T-helper 22 cell (primary cell): ENCODE data around the gene CA10.

Source experiments
- DNase-seq: peaks from one replicate; pipeline ENCODE4 v3.0.0-alpha.2; 2020; ENCODE audit warnings: low read depth

Gene CA10

DNA sequence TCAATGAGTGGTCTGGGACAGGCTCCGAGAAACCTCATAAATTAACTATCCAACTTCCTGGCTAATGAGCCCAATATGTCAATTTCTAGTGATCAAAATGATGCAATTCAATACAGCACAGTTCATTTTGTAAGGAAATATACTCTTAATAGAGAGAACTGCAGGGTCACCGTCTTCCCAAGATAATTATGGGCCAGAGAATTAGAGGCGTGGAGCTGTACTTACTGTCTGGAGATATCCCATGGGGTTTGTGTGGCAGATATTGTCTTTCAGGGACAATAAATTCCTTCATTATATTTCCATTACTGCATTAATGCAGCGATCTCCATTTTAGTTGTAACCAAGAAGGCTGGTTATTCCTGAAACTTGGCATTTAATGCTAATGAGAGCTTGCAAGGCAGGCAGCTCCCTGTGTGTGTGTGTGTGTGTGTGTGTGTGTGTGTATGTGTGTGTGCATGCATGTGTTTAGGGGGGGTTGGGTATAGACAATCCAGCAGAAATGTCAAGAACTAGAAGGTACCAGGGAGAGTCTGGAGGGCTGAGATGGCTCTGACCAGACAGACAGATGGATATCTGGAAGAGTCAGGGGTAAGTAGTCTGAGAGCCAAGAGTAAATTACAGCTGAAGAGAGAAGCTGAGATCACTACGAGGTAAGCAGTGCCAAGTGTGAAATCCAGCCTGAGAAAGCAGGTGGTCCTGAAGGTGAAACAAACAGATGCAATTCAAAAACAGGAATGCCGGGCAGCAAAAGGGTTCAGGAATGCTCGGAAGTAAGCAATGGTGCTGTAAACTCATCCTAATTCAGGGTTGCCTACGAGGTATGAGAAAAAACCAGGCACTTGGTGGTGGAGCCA is 393.0 kb downstream of the CA10 start:
- no peak for DNase-seq

DNA sequence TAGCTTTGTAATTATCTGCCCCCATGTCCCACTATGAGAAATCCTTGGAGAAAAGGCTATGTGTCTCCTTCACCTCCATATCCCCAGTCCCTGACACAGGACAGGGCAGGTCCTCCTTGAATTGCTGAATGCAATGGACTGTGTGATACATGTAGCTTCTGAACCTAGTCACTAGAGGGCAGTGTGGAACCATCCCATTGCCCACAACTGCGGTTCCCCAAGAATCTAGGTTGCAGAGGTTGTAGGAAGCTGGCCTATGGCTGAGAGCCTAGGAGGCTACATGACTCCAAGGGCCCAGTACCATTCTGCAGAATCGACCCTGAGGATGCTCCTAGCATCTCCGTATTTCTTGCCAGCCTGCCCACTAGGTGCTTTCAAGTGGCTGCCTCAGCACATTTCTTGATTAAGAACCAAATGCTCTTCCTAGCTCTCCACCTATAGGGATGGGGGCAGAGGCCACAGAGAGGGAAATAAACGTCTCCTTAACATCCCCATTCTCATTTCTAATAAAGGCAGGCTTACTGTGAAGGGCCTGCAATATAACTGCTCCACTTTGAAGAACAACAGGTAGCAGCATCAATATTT is 394.0 kb downstream of the CA10 start:
- DNase-seq: no peak

DNA sequence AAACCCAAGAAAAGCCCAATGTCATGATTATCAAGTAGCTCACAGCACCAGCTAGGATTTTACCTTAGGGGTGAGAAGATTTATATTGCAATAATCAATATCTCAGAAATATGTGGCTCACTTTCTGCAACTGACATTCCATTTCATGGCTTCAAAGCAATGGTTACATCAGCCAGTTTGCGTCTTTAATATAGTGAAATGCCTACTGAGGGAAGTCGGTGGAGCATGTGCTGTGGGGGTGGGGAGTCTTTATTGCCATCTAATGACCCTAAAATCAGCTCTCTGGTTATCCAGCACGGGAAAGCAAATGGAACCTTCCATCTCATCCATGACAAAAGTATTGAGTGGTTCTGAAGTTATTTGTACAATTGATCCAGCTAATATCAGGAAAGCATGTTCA is 395.5 kb downstream of the CA10 start:
- no peak for DNase-seq

DNA sequence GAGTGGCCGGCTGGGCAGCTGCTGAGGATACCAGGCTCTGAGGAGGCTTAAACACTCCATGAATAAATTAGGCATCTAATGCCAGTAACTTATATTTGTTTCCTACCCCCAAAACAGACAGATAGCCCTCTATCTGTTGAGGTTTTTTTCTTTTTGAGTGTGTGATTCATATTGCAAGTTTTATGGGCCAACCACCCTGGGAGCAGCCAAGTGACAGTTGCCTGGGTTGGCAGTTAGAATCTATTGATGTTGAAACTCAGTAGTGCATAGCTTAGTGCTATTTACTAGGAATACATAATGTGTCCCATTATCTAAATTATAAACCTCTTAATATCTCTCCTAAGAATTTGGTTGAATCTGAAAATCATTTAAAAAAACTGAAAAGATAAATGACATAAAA is 397.4 kb downstream of the CA10 start:
- no peak for DNase-seq

DNA sequence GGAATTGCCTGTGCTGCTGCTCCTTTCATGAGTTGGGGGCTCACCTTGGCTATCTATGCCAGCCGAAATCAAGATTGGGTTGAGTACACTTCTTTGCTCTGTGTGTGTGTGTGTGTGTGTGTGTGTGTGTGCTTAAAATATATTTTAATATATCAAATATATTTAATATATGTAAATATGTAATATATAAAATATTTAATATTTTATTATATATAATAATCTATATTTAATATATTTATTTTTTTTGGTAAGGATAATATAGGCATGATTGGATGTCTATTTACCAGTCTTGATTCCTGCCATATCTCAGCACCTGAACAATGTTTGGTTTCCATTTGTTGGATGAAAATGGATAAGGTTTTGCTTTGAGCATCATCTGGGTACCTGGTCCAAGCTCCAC is 399.3 kb downstream of the CA10 start:
- no peak for DNase-seq

DNA sequence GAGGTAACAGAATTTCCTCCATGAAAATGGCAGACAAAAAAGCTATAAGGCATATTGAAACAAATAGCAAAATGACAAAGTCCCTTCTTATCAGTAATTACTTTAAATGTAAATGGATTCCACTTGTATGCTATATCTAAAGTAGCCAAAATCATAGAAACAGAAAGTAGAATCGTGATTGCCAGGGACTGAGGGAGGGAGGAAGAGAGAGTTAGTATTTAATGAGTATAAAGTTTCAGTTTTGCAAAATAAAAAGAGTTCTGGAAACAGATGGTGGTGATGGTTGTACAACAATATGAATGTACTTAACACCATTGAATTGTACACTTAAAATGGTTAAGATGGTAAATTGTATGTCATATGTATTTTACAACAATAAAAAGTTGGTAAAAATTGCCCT is 407.4 kb downstream of the CA10 start:
- no peak for DNase-seq

DNA sequence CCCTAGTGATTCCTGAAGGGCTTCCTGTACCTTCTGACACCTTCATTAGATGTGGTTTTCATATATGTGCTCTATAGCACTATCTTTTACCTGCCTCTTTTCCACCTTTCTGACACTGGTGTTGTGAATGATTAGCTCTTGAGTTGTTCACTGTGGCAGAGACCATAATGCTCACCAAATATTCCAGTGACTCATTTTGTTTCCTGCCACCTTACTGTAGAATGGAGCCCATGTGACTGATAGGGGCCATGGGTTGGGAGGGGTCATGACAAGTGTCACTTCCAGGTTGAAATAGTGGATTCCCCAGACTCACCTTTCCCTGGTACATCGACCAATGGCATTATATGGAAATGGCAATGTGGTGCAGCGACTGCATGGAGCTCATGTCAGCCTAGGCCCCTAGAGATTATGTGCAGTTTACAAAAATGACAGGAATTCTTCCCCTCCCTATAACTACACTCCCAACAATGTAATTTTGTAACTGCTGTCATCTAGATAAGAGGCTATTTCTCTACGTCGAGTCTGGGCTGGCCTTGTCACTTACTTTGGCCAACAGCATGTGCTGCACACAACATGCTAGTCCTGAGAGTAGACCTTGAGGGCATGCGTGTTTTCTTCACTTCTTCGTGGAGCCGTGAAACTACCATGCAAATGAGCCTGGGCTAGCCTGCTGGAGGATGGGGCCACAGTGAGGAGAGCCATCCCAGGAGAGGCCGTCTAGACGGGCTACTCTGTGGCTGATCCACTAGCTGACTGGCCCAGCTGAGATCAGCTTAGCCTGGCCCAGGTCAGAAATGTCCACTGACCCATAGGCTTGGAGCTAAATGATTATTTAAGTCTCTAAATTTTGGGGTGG is 409.5 kb downstream of the CA10 start:
- DNase-seq: no peak

DNA sequence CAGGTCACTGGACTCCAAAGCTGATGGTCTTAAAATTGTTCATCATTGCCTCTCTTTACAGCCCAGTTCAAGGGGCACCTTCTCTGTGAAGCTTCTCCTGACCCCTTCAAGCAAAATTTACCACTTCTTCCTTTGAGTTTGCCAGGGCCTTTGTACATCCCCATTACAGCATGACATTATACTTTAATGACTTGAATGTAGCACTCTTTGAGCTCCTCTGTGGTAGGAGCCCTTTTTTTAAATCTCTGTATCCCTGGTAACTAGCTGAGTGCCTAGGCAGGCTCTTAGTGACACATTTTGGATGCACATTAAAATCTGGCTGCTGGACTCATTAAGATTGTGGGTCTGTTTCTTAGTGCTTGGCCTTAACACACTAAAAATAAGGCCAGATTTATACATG is 412.1 kb downstream of the CA10 start:
- DNase-seq: no peak

DNA sequence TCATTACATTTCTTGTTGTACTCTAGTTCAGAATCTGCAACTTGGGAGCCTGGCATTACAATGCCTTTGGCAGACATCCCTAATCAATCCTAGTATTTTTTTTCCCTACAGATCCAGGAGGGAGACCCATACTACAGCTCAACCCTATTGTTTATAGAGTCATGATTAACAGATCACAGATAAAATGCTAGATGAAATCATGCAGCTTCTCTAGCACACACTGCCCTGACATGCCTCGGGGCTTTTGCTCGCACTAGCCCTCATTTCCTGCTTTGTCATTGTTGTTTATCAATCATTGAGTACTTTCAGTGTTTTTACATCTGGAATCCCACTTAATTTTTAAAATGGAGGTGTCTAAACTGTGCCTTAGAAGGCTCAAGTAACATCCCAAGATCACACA is 412.5 kb downstream of the CA10 start:
- DNase-seq: no peak

DNA sequence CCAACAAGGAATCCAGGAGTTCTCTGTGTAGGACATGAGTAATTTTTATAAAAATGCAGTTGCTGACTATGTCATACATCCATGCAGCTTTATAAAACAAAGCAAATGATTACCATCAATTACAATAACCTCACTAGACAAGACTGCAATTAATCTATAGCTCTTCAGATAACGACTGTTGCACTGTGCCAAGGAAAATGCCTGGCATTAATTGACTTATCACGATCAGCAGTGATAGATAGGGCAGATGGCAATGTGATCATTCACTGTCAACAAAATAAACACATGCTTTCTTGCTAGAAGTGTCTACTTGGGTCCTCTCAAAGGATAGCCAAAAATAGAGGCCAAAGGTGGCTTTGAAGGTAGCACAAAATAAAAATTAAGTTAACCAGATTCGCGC is 415.0 kb downstream of the CA10 start:
- DNase-seq: no peak

DNA sequence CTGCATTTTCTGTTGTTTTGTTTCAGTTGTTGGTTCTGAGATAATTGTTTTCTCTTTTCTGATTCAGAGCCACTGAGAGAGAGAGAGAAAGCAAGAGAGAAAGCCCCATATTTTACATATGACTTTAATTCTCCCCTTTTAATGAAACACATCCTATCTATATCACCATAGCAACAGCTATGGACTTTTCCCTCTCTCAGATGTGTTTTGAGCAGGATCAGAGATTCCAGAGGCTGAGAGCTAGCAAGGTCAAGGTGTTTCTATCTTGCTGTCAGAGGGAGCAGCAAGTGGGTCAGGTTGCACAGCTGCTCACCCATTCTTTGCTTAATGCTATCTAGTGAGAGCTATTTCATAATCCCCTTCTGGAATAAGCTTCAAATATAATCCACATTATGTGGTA is 415.9 kb downstream of the CA10 start:
- DNase-seq: no peak

DNA sequence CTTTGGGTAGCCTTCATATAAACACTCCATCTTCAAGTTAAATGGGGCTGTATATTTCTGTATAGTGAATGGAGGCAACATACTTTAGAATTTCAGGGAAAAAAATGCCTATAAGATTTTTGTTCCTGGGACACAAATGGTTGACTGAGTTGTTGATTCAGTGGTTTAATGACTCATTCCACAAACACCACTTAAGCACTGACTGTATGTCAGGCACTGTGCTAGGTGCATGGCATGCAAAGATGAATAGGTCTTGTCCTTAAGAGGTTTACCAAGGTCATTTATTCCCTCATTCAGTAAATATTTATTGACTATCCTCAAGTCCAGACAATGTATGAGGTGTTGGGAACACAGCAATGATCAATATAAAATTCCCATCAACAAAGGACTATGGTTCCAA is 417.1 kb downstream of the CA10 start:
- DNase-seq: no peak

DNA sequence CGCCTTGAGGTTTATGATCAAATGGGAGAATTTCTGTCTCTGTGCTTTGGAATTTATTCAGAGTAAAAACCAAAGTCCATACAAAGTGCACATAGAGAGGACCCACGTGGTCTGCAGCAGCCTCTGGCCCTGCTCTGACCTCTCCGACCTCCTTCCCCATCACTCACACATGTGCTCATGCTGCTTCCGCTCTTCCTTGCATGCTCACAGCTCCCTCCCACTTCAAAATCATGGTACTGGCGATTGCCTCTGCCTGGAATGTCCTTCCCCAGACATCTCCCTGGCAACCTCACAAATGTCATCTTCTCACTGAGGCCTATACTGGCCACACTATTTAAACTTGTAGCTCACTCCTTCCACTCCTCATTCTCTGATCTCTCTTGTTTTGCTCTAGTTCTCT is 418.0 kb downstream of the CA10 start:
- DNase-seq: no peak

DNA sequence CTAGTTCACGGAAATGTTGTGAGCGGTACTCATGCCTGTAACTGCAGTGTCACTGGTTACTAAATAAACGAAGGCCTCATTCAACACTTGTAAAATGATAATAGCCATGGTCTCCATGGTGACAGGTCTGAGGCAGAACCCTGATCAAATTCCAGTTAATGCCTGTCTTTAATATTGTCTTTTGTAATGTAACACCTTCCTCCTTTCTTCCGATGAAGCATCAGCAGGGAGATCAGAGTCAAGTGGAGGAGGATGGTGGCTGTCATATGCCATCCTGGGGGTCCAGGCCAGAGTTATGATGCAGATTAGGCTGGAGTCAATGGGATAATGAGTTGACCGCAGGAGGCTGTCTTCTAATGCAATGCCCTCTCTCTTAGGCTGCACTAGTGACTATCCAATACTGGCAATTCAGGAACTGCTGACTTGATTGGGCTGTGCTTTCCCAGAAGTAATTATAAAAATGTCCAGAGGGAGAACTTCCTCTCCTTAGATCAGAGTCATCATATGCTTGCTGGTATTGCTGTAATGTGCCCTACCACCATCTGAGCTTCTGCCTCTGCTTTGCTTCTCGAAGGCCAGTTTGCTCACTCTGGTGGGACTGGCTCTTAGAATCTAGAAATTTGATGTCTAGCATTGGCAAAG is 419.1 kb downstream of the CA10 start:
- no peak for DNase-seq

DNA sequence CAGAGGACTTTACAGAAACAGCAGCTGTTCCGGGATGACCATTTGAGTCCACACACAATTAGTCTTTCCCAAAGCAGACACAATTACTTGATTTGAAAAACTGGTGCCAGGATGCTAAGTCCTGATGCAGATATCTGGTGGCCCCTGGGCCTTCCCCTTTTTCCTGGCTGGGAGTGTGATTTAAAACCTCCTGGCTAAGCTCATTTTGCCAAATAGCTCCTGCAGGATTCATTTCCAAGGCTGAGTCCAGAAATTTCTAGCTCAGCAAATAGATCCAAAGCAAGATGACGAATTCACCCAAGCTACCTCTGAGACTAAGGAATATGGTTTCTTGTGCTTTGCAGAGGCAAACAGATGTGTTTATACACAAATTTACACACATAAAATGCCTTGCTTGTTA is 422.2 kb downstream of the CA10 start:
- DNase-seq: no peak

DNA sequence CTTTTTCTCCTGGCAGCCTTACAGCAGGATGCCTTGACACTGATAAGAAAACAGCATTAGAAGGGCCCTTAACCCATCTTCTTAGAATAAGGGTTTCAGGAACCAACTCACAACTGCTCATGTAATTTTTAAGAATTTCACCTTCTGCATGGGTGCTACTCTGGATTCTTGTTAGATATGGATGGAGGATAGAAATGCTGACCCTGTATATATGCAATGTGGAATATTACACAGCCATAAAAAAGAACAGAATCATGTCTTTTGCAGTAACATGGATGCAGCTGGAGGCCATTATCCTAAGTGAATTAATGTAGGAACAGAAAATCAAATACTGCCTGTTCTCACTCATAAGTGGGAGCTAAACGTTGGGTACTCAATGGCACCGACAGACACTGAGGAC is 423.5 kb downstream of the CA10 start:
- no peak for DNase-seq

DNA sequence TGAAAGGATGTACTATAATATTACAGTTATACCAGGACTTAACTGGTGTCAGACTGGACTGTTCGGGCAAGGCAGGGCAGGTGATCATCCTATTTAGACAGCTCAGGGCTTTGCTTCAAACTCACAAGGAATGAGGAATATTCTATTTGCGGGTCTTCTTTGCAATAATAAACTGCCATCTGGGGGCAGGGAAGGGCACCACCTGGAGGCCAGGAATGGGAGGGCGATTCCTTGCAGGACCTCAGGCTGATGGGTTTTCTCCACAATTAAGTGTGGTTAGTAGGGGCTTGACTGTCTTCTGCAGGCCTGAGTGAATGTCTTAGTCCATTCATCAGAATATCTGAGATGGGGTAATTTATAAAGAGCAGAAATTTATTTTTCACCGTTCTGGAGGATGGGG is 424.1 kb downstream of the CA10 start:
- DNase-seq: no peak

DNA sequence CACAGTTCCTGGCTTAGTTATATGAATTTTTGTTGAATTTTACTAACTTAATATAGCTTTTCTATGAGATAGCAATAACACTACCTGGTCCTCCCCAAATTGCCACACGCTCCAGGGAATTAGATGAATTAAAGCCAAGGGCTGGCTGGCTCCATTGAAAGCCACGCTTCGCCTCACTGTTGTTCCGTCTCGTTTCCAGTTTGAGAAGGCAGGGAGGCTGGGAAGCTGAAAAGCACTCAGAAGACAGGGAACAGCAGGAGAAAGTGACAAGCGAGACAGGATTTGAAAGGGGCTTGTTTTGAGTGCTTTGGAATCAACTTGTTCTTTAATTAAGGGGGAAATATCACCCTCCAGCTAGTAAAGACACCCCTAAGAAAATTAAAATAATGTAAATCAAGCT is 425.3 kb downstream of the CA10 start:
- no peak for DNase-seq

DNA sequence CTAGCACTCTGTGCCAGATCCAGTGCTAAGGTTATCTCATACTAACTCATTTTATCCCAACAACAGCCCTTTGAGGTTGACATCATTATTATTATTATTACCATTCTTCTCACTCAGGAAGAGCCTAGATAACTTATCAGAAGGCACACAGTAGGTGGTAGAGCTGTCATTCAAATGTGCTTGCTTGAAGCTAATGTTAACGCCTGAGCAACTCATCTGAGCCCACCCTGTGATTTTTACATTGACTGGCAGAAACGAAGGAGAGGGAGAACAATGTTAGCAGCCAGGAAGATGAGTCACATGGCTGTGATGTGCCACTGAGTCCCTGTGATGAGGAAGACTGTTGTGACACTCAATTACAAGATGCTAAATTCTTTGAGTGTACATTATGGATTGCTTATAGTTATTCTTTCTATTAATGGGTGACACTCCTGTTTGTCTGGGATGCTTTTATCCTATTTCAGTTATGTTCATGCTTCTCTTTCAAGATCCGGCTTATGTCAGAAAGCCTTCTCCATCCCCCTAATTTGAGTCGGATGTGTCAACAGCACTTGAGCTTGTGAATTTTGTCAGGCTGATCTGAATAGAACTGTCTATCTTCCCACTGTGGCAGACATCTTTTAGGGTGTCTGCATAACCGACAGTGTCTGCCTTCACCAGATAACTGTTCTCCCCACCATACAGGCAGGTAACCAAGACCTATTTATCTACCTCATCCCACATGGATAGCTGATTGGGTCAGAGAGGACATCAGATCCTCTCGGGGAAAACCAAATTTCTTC is 426.4 kb downstream of the CA10 start:
- DNase-seq: no peak

DNA sequence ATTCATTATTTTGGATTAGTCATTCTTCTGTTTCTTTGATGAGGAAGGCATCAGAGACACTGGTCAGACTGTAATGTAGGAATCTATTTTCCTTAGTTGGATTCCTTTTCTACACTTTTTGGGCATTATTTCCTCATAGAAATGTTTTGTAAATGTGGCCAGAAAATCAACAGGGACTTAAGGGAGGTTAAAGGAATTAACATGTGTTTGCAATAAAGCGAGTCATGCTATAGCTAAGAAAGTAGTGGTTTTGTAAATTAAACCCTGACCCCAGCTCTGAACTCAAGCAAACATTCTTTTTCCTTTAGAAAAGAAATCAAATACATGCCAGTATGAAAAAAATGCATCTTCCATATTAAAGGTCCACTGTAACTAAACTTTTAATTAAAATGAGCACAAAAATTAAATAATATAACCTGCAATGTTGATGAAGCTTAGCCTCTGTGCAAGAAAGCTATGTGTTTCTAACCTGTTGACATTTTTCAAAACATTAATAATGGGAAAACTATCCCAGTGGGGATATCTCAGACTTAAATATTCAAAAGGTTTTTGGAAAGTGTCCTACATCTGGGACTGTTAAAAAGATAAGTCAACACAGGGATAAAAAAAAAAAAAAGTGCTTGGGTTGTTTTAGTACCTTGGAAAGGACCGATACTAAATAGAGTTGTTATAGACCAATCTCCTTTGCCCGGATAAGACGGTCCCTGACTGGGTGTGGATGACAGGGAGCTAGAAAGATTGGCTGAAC is 428.0 kb downstream of the CA10 start:
- DNase-seq: no peak

DNA sequence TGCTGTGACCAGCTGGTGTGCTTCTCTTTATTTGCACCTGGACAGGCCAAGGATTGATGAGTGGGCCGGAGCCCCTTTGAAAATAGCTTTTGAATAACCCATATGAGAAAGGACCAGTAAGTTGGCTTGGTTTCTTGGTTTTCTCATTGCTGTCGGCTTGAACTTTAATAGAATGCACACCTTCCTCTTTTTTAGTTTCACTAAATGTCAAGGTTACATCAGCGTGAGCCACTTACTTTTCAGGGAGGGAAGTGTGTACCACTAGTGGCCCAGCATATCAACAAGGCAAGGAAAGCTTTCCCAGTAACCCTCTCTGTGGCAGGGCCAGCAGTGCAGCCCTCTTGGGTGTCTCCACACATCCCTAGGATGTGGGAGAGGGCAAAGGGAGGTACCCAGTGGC is 433.3 kb downstream of the CA10 start:
- no peak for DNase-seq
